Renal pelvis (tissue), 4 donors: ENCODE measurements around the gene ENHO. TPM values are rescaled to one million over a fixed set of nuclear protein-coding genes. Genes with fewer than 3 reads are reported as not detected.
"Not testable (repeated sequence)": the region's sequence is repeated elsewhere in the genome, so short reads cannot be mapped to it uniquely, and the experiment has no call there.

Source experiments
- DNase-seq: peaks from one replicate; pipeline ENCODE4 v3.0.0-alpha.2; 2013
- polyA plus RNA-seq, 3 donors: library from polyadenylated mRNA; unstranded; fragments of 120-200 nt; gene quantifications; one replicate each; pipeline ENCODE4 v1.2.1, GENCODE V29; 2013; ENCODE audit not compliant: insufficient read length in 3 of 3

Gene ENHO
- polyA plus RNA-seq, 3 donors, result 0.83 to 2.5 (median 2.4) TPM

DNA sequence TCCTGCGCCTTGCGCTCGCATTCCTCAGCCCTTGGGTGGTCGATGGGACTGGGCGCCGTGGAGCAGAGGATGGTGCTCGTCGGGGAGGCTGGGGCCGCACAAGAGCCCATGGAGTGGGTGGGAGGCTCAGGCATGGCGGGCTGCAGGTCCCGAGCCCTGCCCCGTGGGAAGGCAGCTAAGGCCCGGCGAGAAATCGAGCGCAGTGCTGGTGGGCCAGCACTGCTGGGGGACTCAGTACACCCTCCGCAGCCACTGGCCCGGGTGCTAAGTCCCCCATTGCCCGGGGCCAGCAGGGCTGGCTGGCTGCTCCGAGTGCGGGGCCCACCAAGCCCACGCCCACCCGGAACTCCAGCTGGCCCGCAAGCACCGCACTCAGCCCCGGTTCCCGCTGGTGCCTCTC lies 40.0 kb downstream of the ENHO start:
- DNase-seq, result not testable (repeated sequence)

DNA sequence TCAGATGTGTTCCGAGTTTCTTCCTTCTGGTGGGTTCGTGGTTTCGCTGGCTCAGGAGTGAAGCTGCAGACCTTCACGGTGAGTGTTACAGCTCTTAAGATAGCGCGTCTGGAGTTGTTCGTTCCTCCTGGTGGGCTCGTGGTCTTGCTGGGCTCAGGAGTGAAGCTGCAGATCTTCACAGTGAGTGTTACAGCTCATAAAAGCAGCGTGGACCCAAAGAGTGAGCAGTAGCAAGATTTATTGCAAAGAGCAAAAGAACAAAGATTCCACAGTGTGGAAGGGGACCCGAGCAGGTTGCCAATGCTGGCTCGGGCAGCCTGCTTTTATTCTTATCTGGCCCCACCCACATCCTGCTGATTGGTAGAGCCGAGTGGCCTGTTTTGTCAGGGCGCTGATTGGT lies 41.2 kb downstream of the ENHO start:
- not testable (repeated sequence) for DNase-seq

DNA sequence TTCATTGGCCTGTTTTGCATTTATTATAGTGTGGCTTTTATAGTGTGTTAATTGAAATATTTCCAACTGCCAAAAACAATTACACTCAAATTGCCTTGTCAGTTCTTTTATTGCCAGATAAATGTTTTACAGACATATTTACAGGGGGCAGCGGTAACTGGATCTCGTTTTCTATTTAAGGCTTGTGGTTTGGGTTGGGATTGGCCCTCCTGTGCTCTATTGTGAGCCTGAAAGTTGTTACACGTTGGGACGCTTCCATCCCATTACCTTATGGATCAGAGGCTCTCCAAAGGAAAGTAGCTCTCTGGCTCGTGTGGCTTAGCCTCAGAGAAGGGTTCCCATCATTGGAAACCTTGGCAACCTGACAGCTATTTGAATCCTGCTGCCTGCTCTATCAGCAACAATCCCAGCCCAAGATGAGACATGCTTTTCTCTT lies 43.3 kb downstream of the ENHO start:
- no peak for DNase-seq

DNA sequence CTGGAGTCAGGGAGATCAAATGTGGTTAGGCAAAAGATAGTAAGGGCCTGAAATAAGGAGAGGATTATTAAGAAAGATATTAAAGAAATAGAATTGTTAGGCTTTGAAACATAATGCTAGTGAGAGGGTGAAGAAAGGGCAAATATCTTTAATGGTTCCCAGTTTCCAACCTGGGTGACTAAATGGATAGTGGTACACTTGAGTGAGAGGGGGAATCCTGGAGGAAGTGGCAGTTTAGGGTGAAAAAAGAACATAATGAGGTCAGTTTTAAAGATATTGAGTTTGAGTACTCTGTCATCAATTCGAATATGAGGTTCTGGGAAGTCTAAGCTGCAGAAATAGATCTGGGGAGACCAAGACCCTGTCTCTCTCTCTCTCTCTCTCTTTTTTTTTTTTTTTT lies 45.2 kb downstream of the ENHO start:
- no peak for DNase-seq

- DNase-seq, result no peak
These were observed 47.7 kb downstream of the ENHO start for GRCh38 chr9:34475097-34475496.

Other genes starting within 250 kb of the ENHO start
- gene KIF24, start 193.7 kb downstream of the ENHO start, polyA plus RNA-seq, result 1 to 10 TPM; 6.0 to 8.0 (median 7.1) TPM
- gene NUDT2, start 193.4 kb downstream of the ENHO start, polyA plus RNA-seq, result 10 to 100 TPM; 28.6 to 30.6 (median 30.5) TPM
- gene MYORG, start 146.1 kb downstream of the ENHO start, polyA plus RNA-seq, result 10 to 100 TPM in 1 of 3 donors, 1 to 10 TPM in 2; 8.1 to 10.1 (median 9.9) TPM
- 10 to 100 TPM; 13.3 to 15.6 (median 14.1) TPM for gene FAM219A, start 64.4 kb downstream of the ENHO start, polyA plus RNA-seq
- 1 to 10 TPM; 1.5 to 4.4 (median 3.8) TPM for gene DNAI1, start 64.2 kb downstream of the ENHO start, polyA plus RNA-seq
- 10 to 100 TPM; 31.6 to 48.1 (median 45.5) TPM for gene CNTFR, start 66.7 kb upstream of the ENHO start, polyA plus RNA-seq
- 10 to 100 TPM; 31.1 to 35.4 (median 35.0) TPM for gene RPP25L, start 89.1 kb upstream of the ENHO start, polyA plus RNA-seq
- gene DCTN3, start 97.5 kb upstream of the ENHO start, polyA plus RNA-seq, result 100 to 1,000 TPM in 2 of 3 donors, 10 to 100 TPM in 1; 98.7 to 105 (median 103) TPM
- gene ARID3C, start 106.1 kb upstream of the ENHO start, polyA plus RNA-seq, result under 1 TPM; 0.14 to 0.27 (median 0.16) TPM
- 10 to 100 TPM; 52.7 to 58.7 (median 56.3) TPM for gene SIGMAR1, start 114.8 kb upstream of the ENHO start, polyA plus RNA-seq
- gene GALT, start 123.7 kb upstream of the ENHO start, polyA plus RNA-seq, result 10 to 100 TPM; 73.8 to 83.4 (median 83.2) TPM
- gene IL11RA, start 129.2 kb upstream of the ENHO start, polyA plus RNA-seq, result 10 to 100 TPM; 64.0 to 81.4 (median 71.6) TPM
- gene CCL27, start 139.7 kb upstream of the ENHO start, polyA plus RNA-seq, result under 1 TPM; 0.37 to 0.95 (median 0.95) TPM
- under 1 TPM in 1 of 3 donors, not detected in 2; 0.19 TPM for gene CCL19, start 168.3 kb upstream of the ENHO start, polyA plus RNA-seq
- gene CCL21, start 187.1 kb upstream of the ENHO start, polyA plus RNA-seq, result 10 to 100 TPM; 10.1 to 50.9 (median 12.5) TPM